ENCODE data around the gene TMED7.

The TMED7 gene

GRCh38 chr5:115579216-115579615 is 46.6 kb downstream of the TMED7 start:
- DNase-seq = no peak

- DNase-seq = no peak
These were observed 47.2 kb downstream of the TMED7 start for GRCh38 chr5:115578657-115579056.

GRCh38 chr5:115577741-115578140 is 48.1 kb downstream of the TMED7 start:
- DNase-seq = no peak

- no peak for DNase-seq
These were observed 48.5 kb downstream of the TMED7 start for GRCh38 chr5:115577329-115577728.

GRCh38 chr5:115575167-115576070 is 50.4 kb downstream of the TMED7 start:
- no peak for DNase-seq

- DNase-seq = peak; percentile 24
These were observed 52.7 kb downstream of the TMED7 start for GRCh38 chr5:115573133-115573532.

- DNase-seq = peak; percentile 46
These were observed 54.4 kb downstream of the TMED7 start for GRCh38 chr5:115571441-115571878.

- no peak for DNase-seq
These were observed 57.2 kb downstream of the TMED7 start for GRCh38 chr5:115568668-115569067.

- DNase-seq = no peak
These were observed 60.6 kb downstream of the TMED7 start for GRCh38 chr5:115565233-115565632.

Data from NCI-H446 treated with DMSO at 0.1 percent for 48 hours (cell line).